Occipital lobe (tissue), 2 donors: ENCODE data around the gene CHN1. TPM values are rescaled to one million over a fixed set of nuclear protein-coding genes. Genes with fewer than 3 reads are reported as not detected.

Source experiments
- DNase-seq: peaks from one replicate; lab custom pipeline; 2025; lab: John Stamatoyannopoulos, UW
- total RNA-seq: library from RNA; depleted of rRNA; stranded (reverse); fragments of >200 nt; gene quantifications from one replicate; pipeline ENCODE4 v1.2.3, GENCODE V29; 2014

CHN1 gene
- total RNA-seq, 1 donor from 2014 or later = 44.3 TPM

DNA sequence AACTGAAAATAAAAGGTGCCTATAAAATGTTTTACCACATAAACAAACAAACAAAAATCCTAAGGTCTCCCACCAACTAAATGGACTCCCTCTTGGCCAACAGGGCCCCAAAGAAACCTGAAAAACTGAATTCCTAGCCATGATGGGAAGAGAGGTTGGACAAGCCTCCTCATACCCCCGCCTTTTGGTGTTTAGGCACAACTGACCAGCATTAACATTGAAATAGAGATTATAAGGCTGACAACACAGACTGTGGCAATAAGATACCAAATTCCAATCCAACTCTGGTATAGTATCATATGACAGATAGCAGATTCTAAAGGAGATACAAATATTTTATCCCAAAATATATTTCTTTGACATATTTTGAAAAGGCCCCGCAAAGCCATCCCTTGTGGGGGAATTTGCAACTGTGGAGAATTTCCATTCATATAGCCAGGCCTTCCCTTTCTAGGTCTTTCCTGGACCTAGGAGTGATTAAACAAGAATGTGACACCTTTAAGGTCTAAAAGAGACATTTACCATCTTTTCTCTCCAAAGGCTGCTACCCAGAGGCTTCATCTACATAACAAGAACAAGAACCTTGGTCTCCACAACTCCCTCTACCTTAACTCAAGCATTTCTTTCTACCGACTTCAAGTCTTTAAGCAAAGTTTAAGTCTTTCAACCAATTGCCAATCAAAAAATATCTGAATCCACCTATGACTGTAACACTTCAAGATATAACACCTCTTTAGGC is 80.0 kb downstream of the CHN1 start:
- DNase-seq = no peak

DNA sequence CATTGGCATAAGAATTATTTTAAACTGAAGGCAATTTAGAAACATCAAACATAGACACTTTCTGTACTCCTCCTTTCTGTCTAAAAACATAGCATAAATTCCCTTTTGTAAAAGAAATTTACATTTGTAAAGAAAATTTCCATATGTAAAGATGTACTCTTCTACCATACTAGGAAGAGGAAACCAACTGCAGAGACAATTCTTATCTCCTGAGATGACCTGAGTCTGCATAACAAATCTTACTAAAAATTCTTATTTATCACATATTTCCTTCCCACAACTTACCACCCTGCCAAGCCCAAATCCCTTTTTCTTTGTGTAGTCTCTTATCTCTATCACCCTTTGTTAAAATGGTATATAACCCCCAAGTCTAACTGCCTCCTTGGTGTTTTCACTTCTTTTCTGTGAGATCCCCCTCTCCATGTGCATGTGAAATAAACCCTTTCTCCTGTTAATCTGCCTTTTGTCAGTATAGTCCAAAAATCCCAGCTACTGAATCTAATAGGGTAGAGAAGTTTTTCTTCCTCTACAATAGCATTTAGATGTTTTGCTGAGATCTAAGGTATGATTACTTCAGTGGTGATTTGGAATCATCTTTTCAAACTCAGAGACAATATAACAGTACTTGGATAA is 81.0 kb downstream of the CHN1 start:
- DNase-seq = no peak

DNA sequence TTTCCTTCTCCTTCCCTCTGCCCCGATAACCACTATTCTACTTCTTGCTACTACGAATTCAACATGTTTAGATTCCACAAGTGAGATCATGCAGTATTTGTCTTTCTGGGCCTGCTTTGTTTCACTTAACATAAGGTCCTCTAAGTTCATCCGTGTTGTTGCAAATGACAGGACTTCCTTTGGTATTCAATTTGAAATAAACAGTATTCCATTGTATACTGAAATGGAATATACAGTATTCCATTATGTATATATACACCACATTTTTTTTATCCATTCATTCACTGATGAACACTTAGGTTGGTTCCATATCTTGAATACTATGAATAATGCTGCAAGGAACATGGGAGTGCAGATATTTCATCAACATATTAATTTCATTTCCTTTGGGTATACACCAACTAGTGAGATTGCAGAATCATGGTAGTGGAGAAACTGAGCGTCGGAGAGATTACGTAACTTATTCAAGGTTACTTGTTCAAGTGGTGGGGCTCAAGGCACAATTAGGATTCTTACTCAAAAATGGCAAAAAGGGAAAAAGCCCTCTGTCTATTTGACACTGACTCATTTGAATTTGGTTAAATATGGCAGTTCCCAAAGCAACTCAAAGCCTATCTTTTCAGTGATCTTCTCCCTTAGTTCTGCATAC is 85.1 kb downstream of the CHN1 start:
- DNase-seq = no peak

DNA sequence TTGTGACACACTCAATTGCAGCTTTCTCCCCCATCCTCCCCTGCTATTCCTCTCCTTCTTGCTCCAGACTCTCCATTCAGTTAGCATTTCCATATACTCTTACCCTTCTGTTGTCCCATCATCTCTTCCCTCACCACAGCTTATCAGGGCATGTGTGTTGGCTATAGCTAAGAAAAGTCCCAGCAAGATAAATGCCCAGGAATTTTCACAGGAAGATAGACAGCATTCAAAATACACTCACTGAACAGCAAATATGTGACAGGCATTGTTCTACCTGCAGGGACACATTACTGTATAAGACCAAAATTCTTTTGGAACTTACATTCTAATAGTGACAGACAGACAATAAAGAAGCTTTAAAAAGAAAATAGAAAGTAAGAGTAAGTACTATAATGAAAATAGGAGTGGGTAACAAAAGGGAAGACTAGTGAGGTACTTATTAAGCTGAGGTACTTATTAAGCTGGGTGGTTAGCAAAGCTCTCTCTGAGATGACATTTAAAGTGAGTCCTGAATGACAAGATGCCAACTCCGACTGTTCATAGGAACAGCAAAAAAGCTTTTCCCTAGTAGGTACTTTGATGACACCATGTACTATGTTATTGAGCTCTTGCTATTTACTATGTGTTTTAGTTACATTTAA is 86.2 kb downstream of the CHN1 start:
- DNase-seq = no peak

DNA sequence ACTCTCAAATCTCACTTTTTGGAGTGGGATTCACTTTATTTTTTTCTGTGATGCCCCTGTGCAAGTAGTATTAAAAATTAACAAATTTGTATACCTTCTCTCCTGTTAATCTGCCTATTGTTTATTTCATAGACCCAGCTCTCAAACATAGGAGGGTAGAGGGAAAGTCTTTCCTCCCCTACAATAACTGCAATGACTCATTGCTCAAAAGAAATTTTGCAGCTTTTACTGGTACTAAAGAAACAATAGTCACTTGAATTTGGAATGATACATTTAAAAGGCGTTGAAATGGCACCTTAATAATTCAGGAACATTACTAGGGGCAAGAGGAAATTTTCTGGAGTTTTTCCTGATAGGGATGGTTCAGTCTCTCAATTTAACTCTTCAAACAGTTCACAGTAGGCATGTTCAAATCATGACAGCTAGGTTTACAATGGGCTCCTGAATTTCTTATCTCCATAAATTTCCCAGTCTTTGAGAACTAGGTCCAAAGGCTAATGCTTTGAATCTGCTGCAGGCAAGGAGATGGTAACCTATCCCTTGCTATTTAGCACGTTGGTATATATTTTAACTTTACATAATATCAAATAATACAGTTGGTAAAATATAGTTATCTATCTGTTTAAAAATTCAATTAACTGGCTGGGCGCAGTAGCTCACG is 88.8 kb downstream of the CHN1 start:
- no peak for DNase-seq

DNA sequence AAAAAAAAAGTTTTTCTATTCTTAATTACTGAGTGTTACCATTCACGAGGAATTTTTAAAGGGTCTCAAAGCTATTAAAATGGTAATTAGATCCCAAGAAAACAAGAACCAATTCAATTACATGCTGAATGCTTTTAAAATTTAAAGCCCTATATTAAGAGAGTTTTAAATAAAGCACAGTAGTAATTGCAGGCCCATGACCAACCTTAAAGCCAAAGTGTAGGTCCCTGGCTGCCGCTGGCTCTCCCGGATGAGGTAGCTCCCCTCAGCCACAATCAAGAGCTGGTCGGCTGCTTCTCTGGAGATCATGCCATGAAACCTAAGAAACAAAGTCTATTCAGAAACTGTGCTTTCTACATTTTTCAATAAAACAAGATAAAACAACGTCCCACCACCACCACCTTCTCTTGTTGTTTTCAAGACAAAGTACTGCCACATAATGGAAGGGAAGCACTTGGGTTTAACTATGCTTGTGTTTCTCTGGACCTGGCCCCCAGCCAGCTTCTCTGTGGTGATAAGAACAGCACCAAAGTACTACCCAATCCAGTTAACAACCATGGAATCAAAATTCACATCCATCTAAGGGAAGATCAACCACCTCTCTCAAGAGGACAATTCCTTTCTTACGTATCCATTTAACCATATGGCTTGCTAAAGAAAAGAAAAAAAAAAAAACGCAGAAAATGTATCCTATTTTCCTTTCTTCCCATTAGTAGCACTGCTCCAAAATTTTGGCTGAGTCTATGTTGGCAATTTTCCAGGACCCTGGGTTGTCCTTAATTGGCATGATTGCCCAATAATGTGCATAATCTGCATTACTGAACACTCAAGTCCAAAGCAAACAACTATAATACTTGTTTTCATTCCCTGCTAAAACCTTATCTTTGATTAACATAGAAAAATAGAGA is 90.1 kb downstream of the CHN1 start:
- DNase-seq = no peak

DNA sequence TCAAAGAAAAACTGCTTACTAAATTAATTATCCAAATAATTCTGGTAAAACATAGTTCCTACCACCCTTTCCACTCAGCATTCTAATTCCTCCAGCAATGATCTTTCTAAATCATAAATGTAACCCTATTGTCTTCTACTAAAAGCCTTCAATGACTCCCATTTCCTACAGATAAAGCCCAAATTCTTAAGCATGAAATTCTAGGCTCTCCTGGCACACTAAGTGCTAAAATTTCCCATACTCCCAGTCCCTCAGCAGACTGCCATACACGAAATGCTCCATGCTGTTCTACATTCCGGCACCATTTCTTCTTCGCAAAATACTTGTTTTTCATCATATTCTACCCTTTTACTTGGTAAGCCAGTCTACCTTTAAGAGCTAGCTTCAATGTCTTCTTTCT is 96.9 kb downstream of the CHN1 start:
- no peak for DNase-seq

DNA sequence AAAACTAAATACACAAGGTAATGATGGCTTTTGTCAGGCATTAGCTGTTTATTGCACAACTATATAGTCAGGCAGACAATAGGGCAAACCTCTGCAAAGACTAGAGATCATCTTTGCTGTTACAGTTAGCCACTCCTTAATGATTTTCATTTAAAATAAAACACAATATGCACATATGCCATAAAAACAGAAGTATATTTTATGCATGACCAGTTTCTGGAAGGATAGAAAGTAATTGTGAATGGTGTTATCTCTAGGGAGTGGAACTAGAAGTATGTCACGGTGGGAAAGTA is 102.0 kb downstream of the CHN1 start:
- no peak for DNase-seq

DNA sequence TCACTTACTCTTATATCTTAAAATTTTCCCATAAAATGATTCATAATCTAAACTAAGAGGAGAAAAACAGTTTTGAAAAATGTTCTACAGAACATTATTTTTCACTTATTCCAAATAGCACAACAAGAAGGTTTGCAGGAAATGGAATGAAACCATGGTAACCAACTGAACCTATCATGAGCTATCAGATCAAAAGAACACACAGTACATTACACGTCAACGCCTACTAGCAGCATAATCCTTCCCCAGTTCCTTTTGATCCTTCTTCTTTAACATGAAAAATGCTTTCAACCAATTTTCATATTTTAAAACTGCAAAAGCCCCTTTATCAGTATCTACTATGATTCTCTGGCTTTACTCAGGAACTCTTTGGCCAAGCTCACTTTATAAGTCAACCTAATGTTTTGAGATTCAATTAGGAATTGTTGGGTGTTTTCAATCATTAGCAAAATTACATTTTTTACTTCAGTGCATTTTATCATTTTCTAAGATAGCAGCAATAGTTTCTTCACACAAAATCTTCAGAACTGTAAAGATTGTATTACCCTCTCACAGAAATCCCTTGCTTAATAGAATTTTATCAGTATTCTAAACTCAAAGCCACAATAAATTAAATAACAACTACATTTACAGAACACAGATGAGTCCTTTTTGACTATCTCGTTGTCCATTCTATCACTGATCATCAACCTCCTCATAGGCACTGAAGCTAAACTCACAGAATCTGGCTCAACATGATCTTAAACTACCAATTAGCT is 102.5 kb downstream of the CHN1 start:
- DNase-seq = no peak

DNA sequence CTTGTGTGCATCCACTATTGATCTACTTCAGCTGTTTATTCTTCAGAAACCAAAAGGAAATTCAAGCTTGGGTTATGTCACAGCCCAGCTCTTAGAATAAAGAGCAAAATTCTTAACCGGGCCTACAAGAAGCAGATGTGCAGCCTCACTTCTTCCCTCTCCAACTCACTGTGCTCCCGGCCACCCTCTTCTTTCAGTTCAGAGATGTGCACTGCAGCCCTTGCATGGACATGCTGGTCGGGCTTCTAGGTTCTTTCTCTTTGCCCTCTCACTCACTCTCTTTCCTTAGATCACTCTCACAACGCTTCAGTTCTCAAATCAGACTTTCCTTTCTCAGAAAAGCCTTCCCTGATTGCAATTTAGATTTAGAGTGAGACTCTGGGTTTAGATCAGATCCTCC is 104.1 kb downstream of the CHN1 start:
- no peak for DNase-seq

DNA sequence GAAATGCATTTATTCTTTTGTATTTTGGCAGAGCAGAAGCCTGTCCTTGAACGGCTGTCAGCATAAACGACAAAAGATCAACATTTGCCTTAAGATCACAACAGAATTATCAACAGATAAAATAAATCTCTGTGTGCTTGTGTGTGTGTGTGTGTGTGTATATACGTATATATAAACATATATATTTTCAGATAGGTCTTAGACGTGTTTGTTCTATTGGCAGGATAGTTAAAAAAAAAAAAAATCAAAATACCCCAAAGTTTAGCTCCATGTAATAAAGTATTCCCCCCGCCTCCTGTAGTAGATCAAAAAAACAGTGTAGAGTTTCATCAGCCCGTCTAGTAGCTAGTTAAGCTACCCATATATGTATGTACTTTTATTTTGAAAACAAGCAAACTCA is 107.9 kb downstream of the CHN1 start:
- DNase-seq = no peak

DNA sequence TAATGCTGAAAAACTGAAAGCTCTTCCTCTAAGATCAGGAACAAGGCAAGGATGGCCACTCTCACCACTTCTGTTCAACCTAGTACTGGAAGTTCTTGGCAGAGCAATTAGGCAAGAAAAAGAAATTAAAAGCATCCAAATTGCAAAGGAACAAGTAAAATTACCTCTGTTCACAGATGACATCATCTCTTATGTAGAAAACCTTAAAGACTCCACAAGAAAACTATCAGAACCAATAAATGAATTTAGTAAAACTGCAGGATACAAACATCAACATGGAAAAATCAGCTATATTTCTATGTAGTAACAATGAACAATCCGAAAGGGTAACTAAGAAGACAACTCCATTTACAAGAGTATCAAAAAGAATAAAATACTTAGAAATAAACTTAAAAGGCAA is 112.2 kb downstream of the CHN1 start:
- no peak for DNase-seq

DNA sequence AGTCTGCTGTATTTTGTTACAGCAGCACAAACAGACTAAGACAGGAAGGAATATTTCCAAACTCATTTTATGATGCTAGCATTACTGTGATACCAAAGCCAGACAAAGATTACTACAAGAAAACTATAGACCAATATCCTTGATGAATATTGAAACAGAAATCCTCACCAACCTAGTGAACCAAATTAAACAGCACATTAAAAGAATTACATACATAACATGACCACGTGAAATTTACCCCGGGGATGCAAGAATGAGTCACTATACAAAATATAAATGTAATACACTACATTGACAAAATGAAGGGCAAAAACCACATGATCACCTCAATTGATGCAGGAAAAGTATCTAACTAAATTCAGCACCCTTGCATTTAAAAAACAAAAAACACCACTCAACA is 112.6 kb downstream of the CHN1 start:
- DNase-seq = no peak

DNA sequence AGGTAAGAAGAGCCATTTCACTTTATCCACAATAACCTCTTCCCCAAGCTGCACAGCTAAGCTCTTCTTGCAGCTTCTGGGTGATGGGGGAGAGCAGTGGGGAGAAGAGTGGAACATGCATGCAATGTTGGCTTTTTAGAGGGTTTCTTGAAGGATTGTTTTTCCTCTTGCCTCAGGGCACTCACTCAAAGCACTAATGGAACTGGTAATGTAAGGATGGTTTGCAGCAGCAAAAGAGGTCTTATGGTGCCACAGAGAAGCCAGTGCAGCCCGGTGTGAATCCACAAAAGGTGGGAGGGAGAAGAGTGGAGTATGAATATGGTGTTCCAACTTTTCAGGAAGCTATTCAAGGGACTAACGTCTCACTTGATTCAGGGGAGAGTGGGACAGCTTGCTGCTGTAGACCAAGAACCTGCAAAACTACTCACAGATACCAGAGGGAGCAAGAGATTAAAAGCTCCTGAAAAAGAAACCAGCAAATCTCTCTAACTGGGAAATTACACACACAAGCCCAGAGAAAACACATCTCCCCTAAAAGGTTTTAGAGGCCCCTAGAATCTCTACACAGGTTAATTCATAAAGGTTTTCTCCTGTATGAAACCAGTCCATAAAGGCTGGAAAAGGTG is 116.4 kb downstream of the CHN1 start:
- no peak for DNase-seq

DNA sequence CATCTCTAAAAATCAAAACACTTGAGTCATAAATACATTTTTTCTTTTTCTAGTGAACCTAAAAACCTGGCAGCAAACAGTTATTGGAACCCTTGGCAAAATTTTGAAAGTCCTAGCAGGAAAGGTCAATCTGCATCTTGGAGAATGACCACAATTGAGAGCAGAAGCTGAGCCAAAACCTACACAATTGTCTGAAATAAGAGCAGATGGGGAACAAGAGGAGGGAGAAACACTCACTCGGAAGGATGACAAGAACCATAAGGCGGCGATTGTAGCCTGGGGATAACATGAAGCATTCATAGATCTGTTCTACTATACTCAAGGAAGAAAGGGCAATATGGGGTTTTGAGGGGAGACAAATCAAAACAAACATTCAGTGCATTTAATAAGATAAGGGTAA is 117.0 kb downstream of the CHN1 start:
- DNase-seq = no peak

DNA sequence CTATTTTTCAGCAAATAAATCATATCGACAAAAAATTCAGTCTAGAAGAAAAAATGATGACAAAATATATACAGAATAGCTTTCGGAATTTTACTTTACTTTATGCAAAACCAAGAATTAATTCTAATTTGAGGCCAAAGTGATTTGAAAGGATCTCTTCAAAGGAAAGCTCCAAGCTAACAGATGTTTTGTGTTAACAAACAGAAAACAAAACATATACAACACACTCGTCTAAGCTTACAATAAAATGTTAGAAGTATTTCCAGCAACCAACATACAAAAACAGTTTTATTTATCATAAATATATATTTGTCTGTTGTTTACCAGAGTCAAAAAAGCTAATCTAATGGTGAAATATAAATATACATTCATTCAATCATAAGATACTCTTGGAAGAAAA is 122.8 kb downstream of the CHN1 start:
- DNase-seq = no peak

DNA sequence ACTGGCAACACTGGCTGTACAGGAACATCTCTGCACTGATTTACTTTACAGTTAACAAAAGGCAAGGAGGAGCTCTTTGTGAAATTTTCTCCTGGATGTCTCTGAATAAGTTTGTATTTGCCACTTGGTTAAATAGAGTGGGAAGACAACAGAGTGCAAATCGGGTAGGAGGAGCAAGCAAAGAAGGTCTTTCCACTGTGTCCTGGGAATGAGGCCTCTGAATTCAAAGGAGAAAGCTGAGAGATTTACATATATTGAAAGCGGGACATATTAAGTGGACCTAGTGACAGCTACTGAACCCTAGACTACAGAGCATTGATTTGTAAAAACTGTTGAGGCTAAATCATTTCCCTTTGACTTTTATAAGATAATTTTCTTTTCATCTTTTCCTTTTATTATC is 123.5 kb downstream of the CHN1 start:
- no peak for DNase-seq

DNA sequence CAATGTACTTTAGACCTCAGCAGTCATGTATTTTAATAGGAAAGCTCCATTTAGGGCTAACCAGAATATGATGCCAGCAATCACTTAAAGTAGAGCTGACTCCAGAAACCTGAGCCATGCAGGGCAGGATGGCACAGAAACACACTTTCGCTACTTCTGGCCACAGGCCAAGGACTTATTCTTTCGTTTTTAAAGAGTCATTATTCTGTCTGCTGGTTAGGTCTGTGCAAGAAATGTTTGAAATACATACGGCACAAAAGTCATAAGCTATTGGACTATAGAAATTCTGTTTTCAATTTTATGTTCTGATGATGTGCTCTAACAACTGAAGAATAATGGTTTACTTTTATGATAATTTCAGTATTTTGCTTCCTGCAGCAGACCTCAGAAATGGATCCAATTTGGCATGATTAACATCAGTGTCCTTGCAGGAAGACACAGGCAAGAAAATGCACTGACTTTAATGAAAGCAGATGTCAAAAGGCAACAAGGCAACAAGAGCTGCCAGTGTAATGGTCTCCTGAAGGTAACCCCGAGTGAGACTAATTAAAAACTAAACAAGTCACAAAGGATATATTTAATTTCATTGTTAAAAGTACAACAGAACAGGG is 126.5 kb downstream of the CHN1 start:
- no peak for DNase-seq

DNA sequence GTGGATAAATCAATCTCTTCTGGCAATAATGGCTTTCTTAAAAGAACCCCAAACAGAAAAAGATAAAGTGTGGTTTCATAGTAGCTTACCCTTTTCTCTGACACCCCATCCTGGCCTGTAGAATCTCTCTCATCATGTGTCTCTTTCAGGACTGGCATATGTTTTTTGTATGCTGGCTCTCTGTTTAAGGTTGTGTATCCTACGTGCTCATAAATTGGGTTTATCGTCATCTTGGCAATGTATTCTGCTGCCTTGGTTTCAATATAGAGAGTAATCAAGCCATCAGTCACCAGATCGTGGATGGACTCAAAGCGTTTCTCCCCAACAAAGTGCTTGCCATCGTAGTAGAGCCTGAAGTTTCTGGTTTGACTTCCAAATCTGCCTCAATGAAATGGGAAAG is 127.4 kb downstream of the CHN1 start:
- DNase-seq = no peak
